Mesothelial cell of epicardium (in vitro differentiated cells): Measurements from ENCODE around the gene FSTL5. TPM values are rescaled to one million over a fixed set of nuclear protein-coding genes. Genes with fewer than 3 reads are reported as not detected.

Experiments
- DNase-seq, 2 experiments: peaks; one replicate each; pipeline ENCODE4 v3.0.0; 2021; ENCODE audit warnings: low spot score in 2 of 2; ENCODE audit not compliant: unreplicated experiment in 2 of 2
- H3K27ac Mint-ChIP-seq: 2 replicates; pipeline ENCODE4 v1.8.0; 2021; ENCODE audit warnings: mixed read lengths
- H3K27me3 Mint-ChIP-seq: 2 replicates; pipeline ENCODE4 v1.8.0; 2021; ENCODE audit warnings: low read depth, mixed read lengths
- H3K36me3 Mint-ChIP-seq: 2 replicates; pipeline ENCODE4 v1.8.0; 2021; ENCODE audit warnings: mixed read lengths
- H3K4me1 Mint-ChIP-seq: 2 replicates; pipeline ENCODE4 v1.8.0; 2021; ENCODE audit warnings: mixed read lengths
- H3K4me3 Mint-ChIP-seq: 2 replicates; pipeline ENCODE4 v1.8.0; 2021; ENCODE audit warnings: mild to moderate bottlenecking, moderate library complexity, mixed read lengths
- H3K9me3 Mint-ChIP-seq: 2 replicates; pipeline ENCODE4 v1.8.0; 2021; ENCODE audit warnings: mixed read lengths
- total RNA-seq: library from RNA; stranded (reverse); gene quantifications from 3 replicates; pipeline ENCODE4 v1.2.1, GENCODE V29; 2021
- TF ChIP-seq, protein P1 (sequence below): fragments of 200-600 bp; sonication (generic); IDR thresholded peaks from one replicate; pipeline ENCODE4 v1.5.0; 2021; ENCODE audit warnings: antibody characterized with exemption; ENCODE audit not compliant: unreplicated experiment

Gene FSTL5
- total RNA-seq, 1 donor from 2014 or later, result 0.04 TPM

DNA sequence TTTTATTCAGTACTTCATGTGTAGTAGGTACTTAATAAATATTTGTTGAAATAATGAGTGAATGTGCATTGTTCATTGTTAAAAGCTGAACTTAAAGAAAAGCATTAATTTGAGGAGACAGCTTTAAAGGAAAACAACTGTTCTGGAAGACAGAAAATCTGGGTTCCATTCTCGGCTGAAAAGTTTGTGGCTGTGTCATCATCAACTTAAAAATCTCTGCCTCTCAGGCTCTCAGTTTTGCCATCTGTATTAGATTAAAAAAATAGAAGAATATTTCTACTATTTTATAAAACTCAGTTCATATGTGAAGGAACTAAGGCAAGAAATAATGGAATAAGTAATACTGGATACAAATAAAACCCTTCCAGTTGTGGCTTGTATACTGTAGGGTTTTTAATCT, 62.5 kb downstream of the FSTL5 start:
- H3K27ac Mint-ChIP-seq, result no peak overlapping the region
- DNase-seq, result no peak
- H3K36me3 Mint-ChIP-seq, result no peaks in the 10 kb centered on the region
- TF ChIP-seq, protein P1, sequence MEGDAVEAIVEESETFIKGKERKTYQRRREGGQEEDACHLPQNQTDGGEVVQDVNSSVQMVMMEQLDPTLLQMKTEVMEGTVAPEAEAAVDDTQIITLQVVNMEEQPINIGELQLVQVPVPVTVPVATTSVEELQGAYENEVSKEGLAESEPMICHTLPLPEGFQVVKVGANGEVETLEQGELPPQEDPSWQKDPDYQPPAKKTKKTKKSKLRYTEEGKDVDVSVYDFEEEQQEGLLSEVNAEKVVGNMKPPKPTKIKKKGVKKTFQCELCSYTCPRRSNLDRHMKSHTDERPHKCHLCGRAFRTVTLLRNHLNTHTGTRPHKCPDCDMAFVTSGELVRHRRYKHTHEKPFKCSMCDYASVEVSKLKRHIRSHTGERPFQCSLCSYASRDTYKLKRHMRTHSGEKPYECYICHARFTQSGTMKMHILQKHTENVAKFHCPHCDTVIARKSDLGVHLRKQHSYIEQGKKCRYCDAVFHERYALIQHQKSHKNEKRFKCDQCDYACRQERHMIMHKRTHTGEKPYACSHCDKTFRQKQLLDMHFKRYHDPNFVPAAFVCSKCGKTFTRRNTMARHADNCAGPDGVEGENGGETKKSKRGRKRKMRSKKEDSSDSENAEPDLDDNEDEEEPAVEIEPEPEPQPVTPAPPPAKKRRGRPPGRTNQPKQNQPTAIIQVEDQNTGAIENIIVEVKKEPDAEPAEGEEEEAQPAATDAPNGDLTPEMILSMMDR, result no peak
- no peaks in the 10 kb centered on the region for H3K4me1 Mint-ChIP-seq
- no peak overlapping the region for H3K4me3 Mint-ChIP-seq
- H3K9me3 Mint-ChIP-seq, result peaks cover 11% of the 10 kb centered on the region
- H3K27me3 Mint-ChIP-seq, result no peaks in the 10 kb centered on the region

GRCh38 chr4:162075726-162076125, 88.1 kb downstream of the FSTL5 start:
- no peak for DNase-seq
- no peaks in the 10 kb centered on the region for H3K36me3 Mint-ChIP-seq
- TF ChIP-seq, protein P1, result no peak
- peaks cover 5% of the 10 kb centered on the region for H3K27me3 Mint-ChIP-seq
- H3K4me1 Mint-ChIP-seq, result no peaks in the 10 kb centered on the region
- no peaks in the 10 kb centered on the region for H3K9me3 Mint-ChIP-seq
- no peak overlapping the region for H3K4me3 Mint-ChIP-seq
- H3K27ac Mint-ChIP-seq, result no peak overlapping the region

DNA sequence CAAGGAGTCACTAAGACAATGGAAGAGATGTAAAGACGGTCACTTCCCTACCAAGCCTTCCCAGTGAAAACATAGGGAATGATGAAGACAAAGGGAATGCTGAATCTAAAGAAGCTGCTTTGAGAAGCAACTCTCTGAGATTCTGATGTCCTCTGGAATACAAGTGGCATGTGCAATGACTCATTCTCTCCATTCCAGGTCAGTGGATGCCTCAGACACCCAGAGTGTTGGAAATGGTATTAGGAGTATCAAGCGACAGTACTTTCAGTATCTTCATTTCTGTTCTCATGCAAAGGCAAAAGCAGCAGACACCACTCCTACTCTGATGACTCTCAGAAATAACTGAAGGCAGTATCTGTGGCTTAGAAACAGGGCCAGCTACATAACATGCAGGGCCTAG, 102.6 kb downstream of the FSTL5 start:
- H3K27me3 Mint-ChIP-seq, result peaks cover 4% of the 10 kb centered on the region
- H3K4me3 Mint-ChIP-seq, result no peak overlapping the region
- no peak for DNase-seq
- H3K36me3 Mint-ChIP-seq, result no peaks in the 10 kb centered on the region
- TF ChIP-seq, protein P1, result no peak
- no peak overlapping the region for H3K27ac Mint-ChIP-seq
- H3K9me3 Mint-ChIP-seq, result peaks cover 7% of the 10 kb centered on the region
- H3K4me1 Mint-ChIP-seq, result peaks cover 4% of the 10 kb centered on the region

GRCh38 chr4:162059656-162060055, 104.1 kb downstream of the FSTL5 start:
- TF ChIP-seq, protein P1, result no peak
- peaks cover 4% of the 10 kb centered on the region for H3K4me1 Mint-ChIP-seq
- no peak overlapping the region for H3K27ac Mint-ChIP-seq
- H3K9me3 Mint-ChIP-seq, result no peaks in the 10 kb centered on the region
- H3K36me3 Mint-ChIP-seq, result no peaks in the 10 kb centered on the region
- H3K27me3 Mint-ChIP-seq, result peaks cover 3% of the 10 kb centered on the region
- no peak overlapping the region for H3K4me3 Mint-ChIP-seq
- DNase-seq, result no peak

DNA sequence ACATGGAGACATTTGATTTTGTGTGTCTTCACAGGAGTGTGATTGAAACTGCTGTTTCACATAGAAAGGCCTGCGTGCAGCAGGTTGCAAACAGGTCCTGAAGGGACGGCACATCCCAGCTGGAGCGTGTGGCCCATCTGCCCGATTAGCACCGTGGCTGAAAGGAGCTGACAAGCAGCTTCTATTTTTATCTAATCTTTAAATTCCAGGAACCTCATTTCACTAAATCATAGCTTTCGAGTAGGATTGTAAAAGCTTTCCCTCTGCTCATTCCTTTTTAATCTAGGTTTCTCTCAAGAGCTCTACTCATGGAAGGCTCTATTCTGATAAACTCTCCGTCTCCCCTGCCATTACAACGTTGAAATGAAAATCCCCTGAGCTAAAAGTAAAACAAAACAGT, 106.8 kb downstream of the FSTL5 start:
- no peaks in the 10 kb centered on the region for H3K9me3 Mint-ChIP-seq
- no peak overlapping the region for H3K4me3 Mint-ChIP-seq
- peaks cover 4% of the 10 kb centered on the region for H3K4me1 Mint-ChIP-seq
- TF ChIP-seq, protein P1, result no peak
- no peaks in the 10 kb centered on the region for H3K36me3 Mint-ChIP-seq
- H3K27ac Mint-ChIP-seq, result no peak overlapping the region
- DNase-seq, result no peak
- peaks cover 9% of the 10 kb centered on the region for H3K27me3 Mint-ChIP-seq

GRCh38 chr4:162046135-162046534, 117.7 kb downstream of the FSTL5 start:
- no peak overlapping the region for H3K27ac Mint-ChIP-seq
- H3K27me3 Mint-ChIP-seq, result peaks cover 2% of the 10 kb centered on the region

More at GRCh38 chr4:162046135-162046534, 117.7 kb downstream of the FSTL5 start:
- H3K4me1 Mint-ChIP-seq, result peaks cover 4% of the 10 kb centered on the region
- H3K9me3 Mint-ChIP-seq, result no peaks in the 10 kb centered on the region
- no peak overlapping the region for H3K4me3 Mint-ChIP-seq
- no peaks in the 10 kb centered on the region for H3K36me3 Mint-ChIP-seq
- TF ChIP-seq, protein P1, result no peak
- DNase-seq, result no peak
